GM23338 (cell line): ENCODE results near the gene FANCC. TPM values are rescaled to one million over a fixed set of nuclear protein-coding genes. Genes with fewer than 3 reads are reported as not detected.

Source experiments
- ATAC-seq: fragments of 200-7000 bp; cut with Tn5 transposase; 3 replicates; pipeline ENCODE4 v1.9.1; 2020
- DNase-seq: peaks from one replicate; pipeline ENCODE4 v3.0.0-alpha.2; 2015; ENCODE audit warnings: low spot score
- H2AFZ ChIP-seq: fragments of 200-600 bp; sonication (generic); 2 replicates; pipeline ENCODE4 v1.8.0; 2016; ENCODE audit warnings: antibody characterized with exemption, mild to moderate bottlenecking, moderate library complexity
- H3F3A ChIP-seq: fragments of 200-600 bp; sonication (generic); replicated peaks from 2 replicates; pipeline ENCODE4 v1.8.0; 2017; ENCODE audit warnings: antibody characterized with exemption, mixed run types, low read depth
- H3K27ac ChIP-seq: fragments of 200-600 bp; sonication (generic); 2 replicates; pipeline ENCODE4 v1.6.1; 2016; ENCODE audit warnings: low read depth
- H3K27me3 ChIP-seq: fragments of 200-600 bp; sonication (generic); 2 replicates; pipeline ENCODE4 v1.8.0; 2016; ENCODE audit warnings: mild to moderate bottlenecking, mixed run types, moderate library complexity; ENCODE audit not compliant: insufficient read depth
- H3K36me3 ChIP-seq: fragments of 200-600 bp; sonication (generic); 2 replicates; pipeline ENCODE4 v1.8.0; 2016; ENCODE audit warnings: mild to moderate bottlenecking; ENCODE audit not compliant: insufficient read depth
- H3K4me1 ChIP-seq: fragments of 200-600 bp; sonication (generic); 2 replicates; pipeline ENCODE4 v1.8.0; 2016; ENCODE audit warnings: mild to moderate bottlenecking, moderate library complexity; ENCODE audit not compliant: insufficient read depth
- H3K4me2 ChIP-seq: fragments of 200-600 bp; sonication (generic); 2 replicates; pipeline ENCODE4 v1.7.1; 2017; ENCODE audit warnings: mixed run types
- H3K4me3 ChIP-seq: fragments of 200-600 bp; sonication (generic); 2 replicates; pipeline ENCODE4 v1.6.1; 2016; ENCODE audit warnings: mixed run types
- H3K79me2 ChIP-seq: fragments of 200-600 bp; sonication (generic); replicated peaks from 2 replicates; pipeline ENCODE4 v1.8.0; 2017; ENCODE audit warnings: mild to moderate bottlenecking; ENCODE audit not compliant: insufficient read depth
- H3K9me2 ChIP-seq: fragments of 200-600 bp; sonication (generic); 2 replicates; pipeline ENCODE4 v1.8.0; 2017; ENCODE audit not compliant: insufficient read depth
- H4K20me1 ChIP-seq: fragments of 200-600 bp; sonication (generic); replicated peaks from 2 replicates; pipeline ENCODE4 v1.8.0; 2017; ENCODE audit warnings: mild to moderate bottlenecking; ENCODE audit not compliant: insufficient read depth
- H3K27ac Mint-ChIP-seq: 2 replicates; pipeline ENCODE4 v1.8.0; 2020; ENCODE audit warnings: inconsistent platforms, mild to moderate bottlenecking, moderate library complexity, mixed read lengths
- H3K27me3 Mint-ChIP-seq: 3 replicates; pipeline ENCODE4 v1.8.0; 2022; ENCODE audit warnings: low read depth, mild to moderate bottlenecking, moderate library complexity, mixed read lengths, inconsistent platforms; ENCODE audit not compliant: insufficient read depth, poor library complexity
- H3K36me3 Mint-ChIP-seq: 3 replicates; pipeline ENCODE4 v1.8.0; 2021; ENCODE audit warnings: low read depth, mild to moderate bottlenecking, inconsistent platforms, moderate library complexity, mixed read lengths
- H3K4me1 Mint-ChIP-seq: 3 replicates; pipeline ENCODE4 v1.8.0; 2020; ENCODE audit warnings: mild to moderate bottlenecking, inconsistent platforms, mixed read lengths
- H3K4me3 Mint-ChIP-seq: 3 replicates; pipeline ENCODE4 v1.8.0; 2021; ENCODE audit warnings: moderate library complexity, mild to moderate bottlenecking, inconsistent platforms, mixed read lengths
- H3K9me3 Mint-ChIP-seq: 3 replicates; pipeline ENCODE4 v1.8.0; 2020; ENCODE audit warnings: moderate library complexity, mild to moderate bottlenecking, inconsistent platforms, mixed read lengths
- CREB1 ChIP-seq: fragments of 250-450 bp; sonication (Bioruptor Pico); IDR thresholded peaks from 2 replicates; pipeline ENCODE4 v1.5.0; 2020; ENCODE audit warnings: low read depth, mild to moderate bottlenecking, moderate library complexity
- ETS1 ChIP-seq: IDR thresholded peaks from 2 replicates; pipeline ENCODE4 v1.6.1; 2016; ENCODE audit warnings: antibody characterized with exemption
- EZH2 ChIP-seq: fragments of 200-600 bp; sonication (generic); IDR thresholded peaks from one replicate; pipeline ENCODE4 v1.8.0; 2017; ENCODE audit warnings: antibody characterized with exemption, mild to moderate bottlenecking, low read depth; ENCODE audit not compliant: unreplicated experiment
- EZH2phosphoT487 ChIP-seq: fragments of 200-600 bp; sonication (generic); IDR thresholded peaks from one replicate; pipeline ENCODE4 v1.8.1; 2018; ENCODE audit warnings: antibody characterized with exemption; ENCODE audit not compliant: unreplicated experiment
- JUNB ChIP-seq: IDR thresholded peaks from one replicate; pipeline ENCODE4 v1.6.1; 2016; ENCODE audit warnings: antibody characterized with exemption; ENCODE audit not compliant: unreplicated experiment
- NANOG ChIP-seq: IDR thresholded peaks from 2 replicates; pipeline ENCODE4 v1.6.1; 2016; ENCODE audit warnings: antibody characterized with exemption, borderline replicate concordance
- POLR2AphosphoS5 ChIP-seq: IDR thresholded peaks from 2 replicates; pipeline ENCODE4 v1.6.1; 2016; ENCODE audit warnings: antibody characterized with exemption, low read depth
- STAT1 ChIP-seq: IDR thresholded peaks from one replicate; pipeline ENCODE4 v1.6.1; 2016; ENCODE audit warnings: antibody characterized with exemption; ENCODE audit not compliant: unreplicated experiment
- ZNF114 ChIP-seq: fragments of 250-450 bp; sonication (Bioruptor Pico); IDR thresholded peaks from 2 replicates; pipeline ENCODE4 v1.5.0; 2020; ENCODE audit warnings: mild to moderate bottlenecking, moderate library complexity
- ZNF331 ChIP-seq: fragments of 250-450 bp; sonication (Bioruptor Pico); IDR thresholded peaks from 2 replicates; pipeline ENCODE4 v1.5.0; 2020; ENCODE audit warnings: low read depth, mild to moderate bottlenecking, moderate library complexity
- polyA plus RNA-seq: library from polyadenylated mRNA; unstranded; fragments of >200 nt; fragmentation: Nextera tagmentation; extraction: Ambion mirVana; gene quantifications from 2 replicates; pipeline ENCODE4 v1.2.1, GENCODE V29; 2016
- total RNA-seq: library from RNA; depleted of rRNA; stranded (reverse); fragments of >200 nt; shearing (Covaris generic); gene quantifications from 2 replicates; pipeline ENCODE4 v1.2.3, GENCODE V29; 2014
- TF ChIP-seq, protein P1 (sequence below): IDR thresholded peaks from one replicate; pipeline ENCODE4 v1.6.1; 2018; ENCODE audit warnings: antibody characterized with exemption; ENCODE audit not compliant: unreplicated experiment

FANCC gene
- total and polyA plus RNA-seq, 2 experiments from 2014 or later, result 7.8 to 18.1 TPM

GRCh38 chr9:95130484-95130883 lies 187.0 kb downstream of the FANCC start:
- DNase-seq (peak; percentile 57), ATAC-seq (peak; percentile 40)
- no peaks in the 10 kb centered on the region for H4K20me1 ChIP-seq
- peak overlapping the region; percentile 28; the same call in 1 of the 2 replicates for H3K4me3 ChIP-seq
- peak overlapping the region; percentile 20; the same call in 1 of the 2 replicates for H3K27ac Mint-ChIP-seq
- peaks cover 4% of the 10 kb centered on the region for H3K27me3 Mint-ChIP-seq
- H3K36me3 ChIP-seq, result no peaks in the 10 kb centered on the region
- no peaks in the 10 kb centered on the region for H3K27me3 ChIP-seq
- no peaks in the 10 kb centered on the region for H3K9me3 Mint-ChIP-seq
- H3K4me1 ChIP-seq, result peaks cover 42% of the 10 kb centered on the region
- H3K79me2 ChIP-seq, result no peaks in the 10 kb centered on the region
- H3K9me2 ChIP-seq, result no peaks in the 10 kb centered on the region
- no peak overlapping the region for H2AFZ ChIP-seq
- H3K36me3 Mint-ChIP-seq, result no peaks in the 10 kb centered on the region
- peak overlapping the region; percentile 52 for H3K4me2 ChIP-seq
- peak; percentile 84; the same call in 1 of the 2 replicates for TF ChIP-seq NANOG
- no peak for TF ChIP-seq EZH2
- no peak for TF ChIP-seq ZNF331 (CRISPR knock-in tag)
- peak overlapping the region; percentile 16; the same call in 2 of the 3 replicates for H3K4me3 Mint-ChIP-seq
- H3K4me1 Mint-ChIP-seq, result peaks cover 77% of the 10 kb centered on the region
- peak overlapping the region; percentile 9; the same call in 1 of the 2 replicates for H3K27ac ChIP-seq
- no peaks in the 10 kb centered on the region for H3F3A ChIP-seq

DNA sequence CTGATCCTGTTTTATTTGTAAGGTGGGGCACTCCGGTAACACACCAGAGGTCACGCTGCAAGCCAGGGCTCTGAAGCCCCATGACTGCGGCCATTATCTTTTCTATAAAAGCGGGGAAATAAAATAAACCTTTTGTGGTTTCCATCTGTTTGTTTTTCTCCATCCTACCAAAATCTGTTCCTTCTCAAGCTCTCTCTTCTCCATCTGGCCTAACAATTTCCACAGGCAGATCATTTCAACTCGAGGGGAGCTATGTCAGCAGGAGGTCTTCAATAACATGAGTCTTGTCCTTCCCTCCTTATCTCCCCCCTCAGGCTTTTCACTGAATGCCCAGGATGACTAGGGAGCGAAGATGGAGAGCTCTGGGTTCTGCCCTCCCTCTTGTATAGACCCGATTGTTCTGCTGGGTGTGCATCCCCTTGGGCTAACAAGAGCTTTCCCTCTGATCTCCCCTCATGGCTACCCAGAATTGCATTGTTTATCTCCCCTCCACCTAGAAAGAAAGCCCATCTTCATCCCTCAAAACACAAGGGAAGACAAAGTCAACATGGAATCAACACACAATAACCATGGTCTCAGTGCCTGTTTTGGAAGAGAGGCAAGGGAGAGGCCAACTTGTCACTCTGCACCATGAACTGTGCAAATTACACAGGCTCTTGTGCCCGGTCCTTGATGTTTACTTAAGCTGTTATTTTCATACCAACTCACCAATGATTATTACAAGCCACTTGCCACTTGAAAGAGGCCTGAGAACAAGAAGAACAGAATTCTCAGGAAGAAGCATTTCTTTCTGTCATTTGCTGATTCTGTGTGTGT lies 187.8 kb downstream of the FANCC start:
- peak overlapping the region; percentile 52 for H3K4me2 ChIP-seq
- H3K36me3 Mint-ChIP-seq, result no peaks in the 10 kb centered on the region
- peak overlapping the region; percentile 9; the same call in 1 of the 2 replicates for H3K27ac ChIP-seq
- peak overlapping the region; percentile 43 for H3K27ac Mint-ChIP-seq
- no peak overlapping the region for H2AFZ ChIP-seq
- H3K4me1 Mint-ChIP-seq, result peaks cover 76% of the 10 kb centered on the region
- no peaks in the 10 kb centered on the region for H3K79me2 ChIP-seq
- ATAC-seq (no peak), DNase-seq (no peak)
- H3K27me3 Mint-ChIP-seq, result peaks cover 4% of the 10 kb centered on the region
- H3K9me3 Mint-ChIP-seq, result no peaks in the 10 kb centered on the region
- H3K4me3 Mint-ChIP-seq, result peak overlapping the region; percentile 16
- no peaks in the 10 kb centered on the region for H3K9me2 ChIP-seq
- no peaks in the 10 kb centered on the region for H4K20me1 ChIP-seq
- H3K27me3 ChIP-seq, result no peaks in the 10 kb centered on the region
- no peaks in the 10 kb centered on the region for H3F3A ChIP-seq
- peaks cover 42% of the 10 kb centered on the region for H3K4me1 ChIP-seq
- 0 out of 2 replicates have a peak overlapping the region, but pooled peaks have one; percentile 8 for H3K4me3 ChIP-seq
- no peaks in the 10 kb centered on the region for H3K36me3 ChIP-seq
- TF ChIP-seq EZH2phosphoT487, result no peak
- no peak for TF ChIP-seq STAT1
- TF ChIP-seq EZH2, result no peak
- TF ChIP-seq ZNF114 (CRISPR knock-in tag), result no peak
- TF ChIP-seq NANOG, result no peak
- TF ChIP-seq, protein P1, sequence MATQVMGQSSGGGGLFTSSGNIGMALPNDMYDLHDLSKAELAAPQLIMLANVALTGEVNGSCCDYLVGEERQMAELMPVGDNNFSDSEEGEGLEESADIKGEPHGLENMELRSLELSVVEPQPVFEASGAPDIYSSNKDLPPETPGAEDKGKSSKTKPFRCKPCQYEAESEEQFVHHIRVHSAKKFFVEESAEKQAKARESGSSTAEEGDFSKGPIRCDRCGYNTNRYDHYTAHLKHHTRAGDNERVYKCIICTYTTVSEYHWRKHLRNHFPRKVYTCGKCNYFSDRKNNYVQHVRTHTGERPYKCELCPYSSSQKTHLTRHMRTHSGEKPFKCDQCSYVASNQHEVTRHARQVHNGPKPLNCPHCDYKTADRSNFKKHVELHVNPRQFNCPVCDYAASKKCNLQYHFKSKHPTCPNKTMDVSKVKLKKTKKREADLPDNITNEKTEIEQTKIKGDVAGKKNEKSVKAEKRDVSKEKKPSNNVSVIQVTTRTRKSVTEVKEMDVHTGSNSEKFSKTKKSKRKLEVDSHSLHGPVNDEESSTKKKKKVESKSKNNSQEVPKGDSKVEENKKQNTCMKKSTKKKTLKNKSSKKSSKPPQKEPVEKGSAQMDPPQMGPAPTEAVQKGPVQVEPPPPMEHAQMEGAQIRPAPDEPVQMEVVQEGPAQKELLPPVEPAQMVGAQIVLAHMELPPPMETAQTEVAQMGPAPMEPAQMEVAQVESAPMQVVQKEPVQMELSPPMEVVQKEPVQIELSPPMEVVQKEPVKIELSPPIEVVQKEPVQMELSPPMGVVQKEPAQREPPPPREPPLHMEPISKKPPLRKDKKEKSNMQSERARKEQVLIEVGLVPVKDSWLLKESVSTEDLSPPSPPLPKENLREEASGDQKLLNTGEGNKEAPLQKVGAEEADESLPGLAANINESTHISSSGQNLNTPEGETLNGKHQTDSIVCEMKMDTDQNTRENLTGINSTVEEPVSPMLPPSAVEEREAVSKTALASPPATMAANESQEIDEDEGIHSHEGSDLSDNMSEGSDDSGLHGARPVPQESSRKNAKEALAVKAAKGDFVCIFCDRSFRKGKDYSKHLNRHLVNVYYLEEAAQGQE, result no peak
- no peak for TF ChIP-seq POLR2AphosphoS5
- TF ChIP-seq JUNB, result no peak
- TF ChIP-seq ETS1, result no peak
- TF ChIP-seq CREB1, result no peak
- TF ChIP-seq ZNF331 (CRISPR knock-in tag), result no peak
